Mesenchymal stem cell (in vitro differentiated cells and primary cell): Measurements from ENCODE around the gene ZNF740.
A peak's percentile ranks its signal among the peaks of the same experiment; 100 is the strongest.
"Not testable (repeated sequence)": the region's sequence is repeated elsewhere in the genome, so short reads cannot be mapped to it uniquely, and the experiment has no call there.

Source experiments
- DNase-seq: peaks from one replicate; pipeline ENCODE4 v3.0.0-alpha.2; 2013
- H2AFZ ChIP-seq: one replicate; pipeline ENCODE4 v1.6.1; 2013; ENCODE audit warnings: low read depth, mild to moderate bottlenecking, control low read depth, inconsistent platforms, low read length, moderate library complexity
- H2AK5ac ChIP-seq: 2 replicates; pipeline ENCODE4 v1.6.1; 2013; ENCODE audit warnings: low read length, moderate library complexity, mild to moderate bottlenecking, inconsistent platforms; ENCODE audit not compliant: severe bottlenecking
- H2BK120ac ChIP-seq: one replicate; pipeline ENCODE4 v1.6.1; 2013; ENCODE audit warnings: low read depth, mild to moderate bottlenecking, inconsistent platforms, low read length, moderate library complexity
- H2BK12ac ChIP-seq, 2 experiments: one replicate each; pipeline ENCODE4 v1.6.1; 2013; ENCODE audit warnings: inconsistent platforms in 2 of 2, low read length in 2 of 2, mild to moderate bottlenecking in 2 of 2, moderate library complexity in 2 of 2, control low read depth in 1 of 2
- H2BK15ac ChIP-seq: one replicate; pipeline ENCODE4 v1.6.1; 2013; ENCODE audit warnings: mild to moderate bottlenecking, low read depth, inconsistent platforms; ENCODE audit not compliant: poor library complexity, severe bottlenecking
- H2BK5ac ChIP-seq: 2 replicates; pipeline ENCODE4 v1.6.1; 2013; ENCODE audit warnings: low read depth, mild to moderate bottlenecking, low read length, control low read depth, inconsistent platforms; ENCODE audit not compliant: poor library complexity, severe bottlenecking
- H3K14ac ChIP-seq, 2 experiments: one replicate each; pipeline ENCODE4 v1.6.1; 2013; ENCODE audit warnings: inconsistent platforms in 2 of 2, low read length in 2 of 2, control low read depth in 1 of 2, mild to moderate bottlenecking in 1 of 2, moderate library complexity in 1 of 2
- H3K18ac ChIP-seq, 2 experiments: one replicate each; pipeline ENCODE4 v1.6.1; 2013; ENCODE audit warnings: inconsistent platforms in 2 of 2, low read length in 2 of 2, control low read depth in 1 of 2, low read depth in 1 of 2, mild to moderate bottlenecking in 1 of 2
- H3K23ac ChIP-seq, 2 experiments: one replicate each; pipeline ENCODE4 v1.6.1; 2013; ENCODE audit warnings: inconsistent platforms in 2 of 2, low read length in 2 of 2, mild to moderate bottlenecking in 2 of 2, moderate library complexity in 2 of 2, control low read depth in 1 of 2
- H3K27ac ChIP-seq: 2 replicates; pipeline ENCODE4 v1.5.1; 2013; ENCODE audit warnings: mild to moderate bottlenecking, moderate library complexity, low read length, control low read depth, inconsistent platforms; ENCODE audit not compliant: poor library complexity, severe bottlenecking
- H3K27me3 ChIP-seq, 2 experiments: 2 replicates each; pipeline versions ENCODE4 v1.6.1 to v1.7.0; 2013; ENCODE audit warnings: low read length in 2 of 2, mild to moderate bottlenecking in 2 of 2, moderate library complexity in 2 of 2, control low read depth in 1 of 2, inconsistent platforms in 1 of 2; ENCODE audit not compliant: control insufficient read depth in 1 of 2, insufficient read depth in 1 of 2
- H3K36me3 ChIP-seq, 2 experiments: 2 replicates each; pipeline versions ENCODE4 v1.6.1 to v1.7.0; 2013; ENCODE audit warnings: low read length in 2 of 2, control low read depth in 1 of 2, inconsistent platforms in 1 of 2, low read depth in 1 of 2, mild to moderate bottlenecking in 1 of 2; ENCODE audit not compliant: insufficient read depth in 2 of 2, control insufficient read depth in 1 of 2
- H3K4ac ChIP-seq, 2 experiments: one replicate each; pipeline ENCODE4 v1.6.1; 2013; ENCODE audit warnings: inconsistent platforms in 2 of 2, low read length in 2 of 2, mild to moderate bottlenecking in 2 of 2, moderate library complexity in 2 of 2, control low read depth in 1 of 2, low read depth in 1 of 2
- H3K4me1 ChIP-seq: 2 replicates; pipeline ENCODE4 v1.6.1; 2013; ENCODE audit warnings: low read depth, low read length, control low read depth; ENCODE audit not compliant: control insufficient read depth, insufficient read depth
- H3K4me2 ChIP-seq: 2 replicates; pipeline ENCODE4 v1.6.1; 2013; ENCODE audit warnings: low read length, mild to moderate bottlenecking, inconsistent platforms; ENCODE audit not compliant: poor library complexity, severe bottlenecking
- H3K4me3 ChIP-seq, 2 experiments: 2 replicates each; pipeline versions ENCODE4 v1.5.1 to v1.7.0; 2013; ENCODE audit warnings: low read length in 2 of 2, mild to moderate bottlenecking in 2 of 2, control low read depth in 1 of 2, low read depth in 1 of 2; ENCODE audit not compliant: insufficient read depth in 1 of 2
- H3K79me1 ChIP-seq: replicated peaks from 2 replicates; pipeline ENCODE4 v1.6.1; 2013; ENCODE audit warnings: mild to moderate bottlenecking, control low read depth, low read length, inconsistent platforms; ENCODE audit not compliant: poor library complexity, severe bottlenecking
- H3K9ac ChIP-seq: 2 replicates; pipeline ENCODE4 v1.7.0; 2013; ENCODE audit warnings: mild to moderate bottlenecking, low read length, moderate library complexity
- H3K9me3 ChIP-seq: 2 replicates; pipeline ENCODE4 v1.7.0; 2013; ENCODE audit warnings: mild to moderate bottlenecking, low read length; ENCODE audit not compliant: control insufficient read depth
- H4K8ac ChIP-seq: one replicate; pipeline ENCODE4 v1.6.1; 2013; ENCODE audit warnings: inconsistent platforms, mild to moderate bottlenecking, low read length, moderate library complexity
- H4K91ac ChIP-seq: one replicate; pipeline ENCODE4 v1.6.1; 2013; ENCODE audit warnings: mild to moderate bottlenecking, low read length, inconsistent platforms
- WGBS: methylation state at CpG from one replicate; pipeline ENCODE4 v1.1.7; 2013; ENCODE audit warnings: mixed read lengths; 5-methylcytosine and 5-hydroxymethylcytosine counted together

ZNF740 gene

GRCh38 chr12:53201177-53201541, 20.6 kb downstream of the ZNF740 start:
- H3K4me1 ChIP-seq = peaks cover 6% of the 10 kb centered on the region
- peak overlapping the region; percentile 38 for H3K27ac ChIP-seq
- no peak overlapping the region for H2BK12ac ChIP-seq

GRCh38 chr12:53201639-53202038, 21.1 kb downstream of the ZNF740 start:
- Histone ChIP-seq H3K9me3 (no peaks in the 10 kb centered on the region), H2BK120ac (no peak overlapping the region), H3K27ac (no peak overlapping the region), H2BK5ac (no peak overlapping the region), H2AK5ac (no peak overlapping the region), H3K14ac (no peak overlapping the region), H3K23ac (no peak overlapping the region), H3K4me2 (no peak overlapping the region), H3K4me3 (no peak overlapping the region), H3K4me1 (peaks cover 8% of the 10 kb centered on the region), H2BK15ac (no peak overlapping the region), H4K8ac (no peak overlapping the region), H3K18ac (no peak overlapping the region), H3K27me3 (peaks cover 0 to 26% of the 10 kb centered on the region in 2 experiments), H3K36me3 (peaks cover 0 to 3% of the 10 kb centered on the region in 2 experiments), H2AFZ (no peak overlapping the region), H4K91ac (no peak overlapping the region), H2BK12ac (peak overlapping the region in 1 of 2 experiments; percentile 68), H3K9ac (peak overlapping the region; percentile 7), H3K79me1 (no peaks in the 10 kb centered on the region), H3K4ac (no peak overlapping the region)
- WGBS = 93% methylated on average over 4 of the region's 4 CpGs
- DNase-seq = no peak

More at GRCh38 chr12:53201177-53201541, 20.6 kb downstream of the ZNF740 start:
- H2AK5ac ChIP-seq = no peak overlapping the region
- H3K9ac ChIP-seq = peak overlapping the region; percentile 7
- no peaks in the 10 kb centered on the region for H3K79me1 ChIP-seq
- H4K91ac ChIP-seq = no peak overlapping the region
- H2BK5ac ChIP-seq = no peak overlapping the region
- H3K4me2 ChIP-seq = no peak overlapping the region
- H3K4ac ChIP-seq = no peak overlapping the region
- no peak overlapping the region for H2BK15ac ChIP-seq
- no peak overlapping the region for H3K14ac ChIP-seq
- peaks cover 0 to 30% of the 10 kb centered on the region in 2 experiments for H3K27me3 ChIP-seq
- H3K4me3 ChIP-seq = no peak overlapping the region
- no peak overlapping the region for H2AFZ ChIP-seq
- H3K23ac ChIP-seq = no peak overlapping the region
- H2BK120ac ChIP-seq = no peak overlapping the region
- H3K9me3 ChIP-seq = no peaks in the 10 kb centered on the region
- 55% methylated on average over 1 of the region's 1 CpG for WGBS
- no peak overlapping the region for H4K8ac ChIP-seq
- peaks cover 0 to 3% of the 10 kb centered on the region in 2 experiments for H3K36me3 ChIP-seq
- peak; percentile 61 for DNase-seq
- no peak overlapping the region for H3K18ac ChIP-seq

- WGBS = 92% methylated on average over 7 of the region's 7 CpGs
- H2BK15ac ChIP-seq, H3K36me3 ChIP-seq, DNase-seq, H3K79me1 ChIP-seq, H4K91ac ChIP-seq, H3K27ac ChIP-seq, H3K14ac ChIP-seq, H3K18ac ChIP-seq, H2AFZ ChIP-seq, H3K4me1 ChIP-seq, H3K9me3 ChIP-seq, H2BK120ac ChIP-seq, H3K4me2 ChIP-seq, H2AK5ac ChIP-seq, H2BK12ac ChIP-seq, H3K4ac ChIP-seq, H4K8ac ChIP-seq, H3K23ac ChIP-seq, H3K9ac ChIP-seq, H2BK5ac ChIP-seq, H3K4me3 ChIP-seq: not testable (repeated sequence)
- H3K27me3 ChIP-seq = peaks cover 0 to 19% of the 10 kb centered on the region in 2 experiments
These were observed 21.8 kb downstream of the ZNF740 start for GRCh38 chr12:53202316-53202715.

- no peak overlapping the region for H3K9ac ChIP-seq
- H4K91ac ChIP-seq = no peak overlapping the region
- no peak overlapping the region for H2BK120ac ChIP-seq
- no peak overlapping the region for H3K23ac ChIP-seq
- H2AFZ ChIP-seq = no peak overlapping the region
- no peak overlapping the region for H2BK15ac ChIP-seq
- H2BK12ac ChIP-seq = no peak overlapping the region
- no peak overlapping the region for H3K14ac ChIP-seq
- peaks cover 12% of the 10 kb centered on the region for H3K4me1 ChIP-seq
- H3K4me3 ChIP-seq = no peak overlapping the region
- no peak overlapping the region for H3K27ac ChIP-seq
- no peaks in the 10 kb centered on the region for H3K27me3 ChIP-seq
- H4K8ac ChIP-seq = no peak overlapping the region
- no peak overlapping the region for H3K4ac ChIP-seq
- H3K4me2 ChIP-seq = no peak overlapping the region
- no peak overlapping the region for H2AK5ac ChIP-seq
- peaks cover 1 to 4% of the 10 kb centered on the region in 2 experiments for H3K36me3 ChIP-seq
- no peak for DNase-seq
- no peak overlapping the region for H3K18ac ChIP-seq
- no CpG with 5 or more reads among the region's 1 CpG for WGBS
- H2BK5ac ChIP-seq = no peak overlapping the region
- H3K9me3 ChIP-seq = no peaks in the 10 kb centered on the region
- no peaks in the 10 kb centered on the region for H3K79me1 ChIP-seq
These were observed 23.8 kb downstream of the ZNF740 start for GRCh38 chr12:53204351-53204750.
